HG02852 (cell line): ENCODE data around the gene TBCB.
"Not testable (repeated sequence)": the region's sequence is repeated elsewhere in the genome, so short reads cannot be mapped to it uniquely, and the experiment has no call there.

ENCODE experiments used
- ATAC-seq: cut with Tn5 transposase; IDR thresholded peaks from one replicate; pipeline ENCODE4 v1.9.1; 2021; ENCODE audit warnings: mild to moderate bottlenecking, moderate library complexity; ENCODE audit not compliant: unreplicated experiment

TBCB gene

DNA sequence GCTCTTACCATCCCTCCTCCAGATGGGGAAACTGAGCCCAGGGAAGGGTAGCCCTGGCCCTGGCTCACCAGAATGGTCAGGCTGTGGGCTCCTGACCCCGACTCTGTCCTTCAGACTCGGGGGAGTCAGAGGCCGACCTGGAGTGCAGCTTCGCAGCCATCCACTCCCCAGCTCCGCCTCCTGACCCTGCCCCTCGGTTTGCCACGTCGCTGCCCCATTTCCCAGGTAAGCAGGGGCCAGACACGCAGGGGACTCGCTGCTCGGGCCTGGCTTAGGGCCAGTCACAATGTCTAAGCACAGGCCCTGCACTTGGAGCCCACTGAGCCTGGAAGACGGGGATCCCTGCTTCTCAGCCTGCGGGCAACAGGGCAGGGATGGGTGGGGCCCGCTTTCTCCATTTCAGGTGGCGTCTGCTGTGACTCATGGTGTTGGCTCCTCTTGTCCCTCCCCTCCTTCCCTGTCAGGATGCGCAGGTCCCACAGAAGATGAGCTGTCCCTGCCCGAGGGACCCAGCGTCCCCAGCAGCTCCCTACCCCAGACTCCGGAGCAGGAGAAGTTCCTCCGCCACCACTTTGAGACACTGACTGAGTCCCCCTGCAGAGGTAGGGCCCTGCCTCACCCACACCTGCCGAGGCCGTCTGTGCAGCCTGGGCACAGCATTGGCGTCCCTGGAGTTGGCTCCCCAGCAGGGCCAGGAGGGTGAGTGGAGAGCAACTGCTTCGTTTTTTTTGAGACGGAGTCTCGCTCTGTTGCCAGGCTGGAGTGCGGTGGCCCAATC, 13.5 kb upstream of the TBCB start:
- no peak for ATAC-seq

DNA sequence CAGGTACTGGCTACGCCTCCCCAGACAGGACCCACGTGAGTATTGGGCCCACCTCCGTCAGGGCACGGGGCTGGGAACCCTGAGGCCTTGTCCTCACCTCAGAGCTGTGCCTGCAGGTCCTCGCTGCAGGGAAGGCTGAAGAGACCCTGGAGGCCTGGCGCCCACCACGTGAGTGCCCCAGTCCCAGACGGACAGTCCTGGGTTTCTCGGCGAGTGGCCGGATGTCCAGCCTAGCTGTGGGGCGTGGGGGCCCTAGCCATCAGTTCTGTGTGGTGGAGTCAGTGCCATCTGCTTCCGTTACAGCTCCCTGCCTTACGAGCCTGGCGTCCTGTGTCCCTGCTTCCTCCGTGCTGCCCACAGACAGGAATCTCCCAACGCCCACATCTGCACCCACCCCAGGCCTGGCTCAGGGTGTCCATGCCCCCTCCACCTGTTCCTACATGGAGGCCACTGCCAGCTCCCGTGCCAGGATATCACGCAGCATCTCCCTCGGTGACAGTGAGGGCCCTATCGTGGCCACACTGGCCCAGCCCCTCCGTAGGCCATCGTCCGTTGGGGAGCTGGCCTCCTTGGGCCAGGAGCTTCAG, 12.1 kb upstream of the TBCB start:
- ATAC-seq, result no peak

DNA sequence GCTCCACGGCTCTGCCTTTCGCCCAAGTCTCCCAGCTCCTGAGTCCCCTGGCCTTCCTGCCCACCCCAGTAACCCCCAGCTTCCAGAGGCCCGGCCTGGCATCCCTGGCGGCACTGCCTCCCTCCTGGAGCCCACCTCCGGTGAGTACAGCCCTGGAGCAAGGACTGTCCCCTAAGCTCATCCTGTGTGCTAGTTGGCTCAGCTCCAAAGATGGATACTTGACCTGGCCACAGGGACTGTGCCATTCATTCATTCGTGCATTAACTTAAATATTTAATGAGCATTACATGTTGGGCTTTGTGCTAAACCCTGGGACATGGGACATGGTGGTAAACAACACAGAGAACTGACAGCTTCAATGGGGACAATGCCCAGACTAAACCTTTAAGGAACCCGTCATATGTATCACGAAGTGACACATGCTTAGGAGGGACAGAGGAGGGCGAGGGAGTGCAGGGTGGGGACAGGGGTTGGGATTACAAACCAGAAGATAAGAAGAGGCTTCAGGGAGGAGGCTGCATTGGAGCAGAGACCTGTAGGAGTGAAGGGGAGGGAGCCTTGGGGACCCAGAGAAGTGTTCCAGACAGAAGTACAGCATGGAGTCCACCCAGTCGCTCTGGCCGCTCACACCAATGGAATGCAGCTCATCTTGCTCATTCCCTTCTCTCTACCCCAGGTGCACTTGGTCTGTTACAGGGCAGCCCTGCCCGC, 11.3 kb upstream of the TBCB start:
- no peak for ATAC-seq

DNA sequence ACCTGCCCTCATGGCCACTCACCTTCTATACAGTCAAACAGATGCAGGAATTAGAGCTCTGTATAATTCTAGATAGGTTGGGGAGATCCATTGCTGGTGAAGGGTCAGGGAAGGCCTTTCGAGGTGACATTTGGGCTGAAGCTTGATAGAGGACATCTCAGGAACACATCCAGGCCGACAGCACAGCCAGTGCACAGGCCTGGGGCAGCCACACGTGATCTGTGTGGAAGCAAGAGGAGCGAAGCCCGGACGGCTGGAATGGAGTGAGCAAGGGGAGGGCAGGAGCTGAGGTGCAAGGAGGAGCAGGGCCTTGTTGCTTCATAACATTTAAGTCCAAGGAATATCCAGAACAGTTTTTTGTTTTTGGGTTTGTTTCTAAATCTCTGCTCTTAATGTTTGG, 8.8 kb upstream of the TBCB start:
- no peak for ATAC-seq

DNA sequence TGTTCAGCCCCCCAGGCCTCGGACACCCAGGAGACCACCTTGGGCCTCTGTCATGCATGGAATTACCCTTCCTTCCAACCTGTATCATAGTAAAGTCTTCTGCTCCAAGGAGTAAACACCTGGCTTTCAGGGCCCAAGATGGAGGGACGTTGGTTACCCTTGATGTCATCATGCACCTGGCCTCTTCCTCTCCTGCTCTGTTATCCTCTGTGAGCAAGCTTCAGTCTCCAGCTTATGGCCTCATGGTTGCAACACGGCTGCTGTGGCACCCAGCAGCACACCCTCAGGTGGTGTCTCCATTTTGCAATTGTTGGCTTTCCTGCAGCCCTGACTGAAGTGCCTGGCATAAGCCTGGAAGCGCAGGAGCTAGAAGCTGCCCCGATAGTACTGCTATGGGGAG, 8.3 kb upstream of the TBCB start:
- no peak for ATAC-seq

DNA sequence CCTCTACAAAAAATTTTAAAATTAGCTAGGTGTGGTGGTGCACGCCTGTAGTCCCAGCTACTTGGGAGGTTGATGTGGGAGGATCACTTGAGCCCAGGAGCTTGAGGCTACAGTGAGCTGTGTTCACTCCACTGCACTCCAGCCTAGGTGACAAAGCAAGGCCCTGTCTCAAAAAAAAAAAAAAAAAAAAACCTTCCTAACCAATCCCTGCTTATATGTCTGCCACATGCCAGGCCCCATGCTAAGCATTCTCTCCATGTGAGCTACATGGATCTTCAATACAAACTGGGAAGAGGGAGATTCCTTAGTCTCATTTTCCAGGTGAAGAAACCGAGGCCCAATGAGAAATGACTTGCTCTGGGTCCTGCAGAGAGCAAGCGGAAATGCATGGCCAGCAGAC, 6.6 kb upstream of the TBCB start:
- ATAC-seq, result no peak

DNA sequence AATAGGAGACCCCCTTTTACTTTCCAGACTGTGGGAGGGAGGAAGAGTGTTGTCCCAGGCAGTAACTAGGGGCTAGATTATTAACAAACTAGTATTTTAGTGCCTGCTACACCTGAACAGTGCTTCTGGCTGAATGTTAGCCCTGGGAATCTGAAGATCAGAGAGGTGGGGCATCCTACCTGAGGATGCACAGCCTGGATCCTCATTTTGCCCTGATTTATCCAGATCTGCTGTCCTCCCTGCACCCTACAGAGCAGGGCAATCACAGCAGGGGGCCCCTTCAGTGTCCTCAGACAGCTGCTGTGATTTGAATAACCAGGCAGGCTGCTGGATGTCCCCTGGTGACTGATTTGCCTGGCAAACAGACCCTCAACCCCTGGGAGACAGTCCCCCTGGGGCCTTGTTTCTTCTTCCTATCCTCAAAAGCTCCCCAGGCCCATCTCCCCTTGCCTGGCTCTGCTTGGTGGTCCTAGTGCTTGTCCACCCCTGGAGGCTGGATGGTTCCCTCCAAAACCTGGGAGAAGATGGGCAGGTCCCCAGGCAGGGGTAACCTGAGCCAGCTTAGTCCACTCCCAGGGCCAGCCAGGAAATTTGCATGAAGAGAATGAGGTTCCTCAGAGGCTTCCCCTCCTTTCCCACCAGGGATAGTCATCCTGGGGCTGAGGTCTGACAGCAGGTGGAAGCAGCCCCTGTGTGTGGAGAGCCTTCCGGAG, 4.6 kb upstream of the TBCB start, which contains the start of gene OVOL3:
TSS of gene OVOL3 (plus strand) at position 657 of the 713 bp plus-strand sequence. CDS start 60 bp downstream, outside the sequence.
- no peak for ATAC-seq

DNA sequence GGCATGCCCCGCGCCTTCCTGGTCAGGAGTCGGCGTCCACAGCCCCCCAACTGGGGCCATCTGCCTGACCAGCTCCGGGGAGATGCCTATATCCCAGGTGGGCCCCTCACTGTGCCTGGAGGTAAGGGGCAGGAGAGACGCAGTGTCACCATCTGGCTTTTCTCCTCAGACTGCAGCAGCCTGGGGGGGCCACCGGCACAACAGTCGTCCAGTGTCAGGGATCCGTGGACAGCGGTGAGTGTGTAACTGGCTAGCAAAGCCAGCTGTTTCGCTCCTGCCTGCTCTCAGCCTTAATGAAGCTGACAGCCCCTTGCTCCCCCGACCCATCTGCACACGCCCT, 4.1 kb upstream of the TBCB start:
- ATAC-seq, result no peak

DNA sequence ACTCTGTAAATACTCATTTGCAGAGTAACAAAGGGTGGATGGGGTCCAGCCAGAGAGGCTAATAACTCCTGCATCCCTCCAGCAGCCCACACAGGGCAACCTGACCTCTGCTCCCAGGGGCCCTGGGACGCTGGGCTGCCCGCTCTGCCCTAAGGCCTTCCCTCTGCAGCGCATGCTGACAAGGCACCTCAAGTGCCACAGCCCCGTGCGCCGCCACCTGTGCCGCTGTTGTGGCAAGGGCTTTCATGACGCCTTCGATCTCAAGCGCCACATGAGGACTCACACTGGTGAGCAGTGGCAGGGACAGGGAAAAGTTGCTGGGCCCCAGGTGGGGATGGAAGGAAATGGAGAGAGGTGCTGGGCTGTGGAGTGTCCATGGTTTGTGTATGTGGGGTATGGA, 2.6 kb upstream of the TBCB start:
- no peak for ATAC-seq

DNA sequence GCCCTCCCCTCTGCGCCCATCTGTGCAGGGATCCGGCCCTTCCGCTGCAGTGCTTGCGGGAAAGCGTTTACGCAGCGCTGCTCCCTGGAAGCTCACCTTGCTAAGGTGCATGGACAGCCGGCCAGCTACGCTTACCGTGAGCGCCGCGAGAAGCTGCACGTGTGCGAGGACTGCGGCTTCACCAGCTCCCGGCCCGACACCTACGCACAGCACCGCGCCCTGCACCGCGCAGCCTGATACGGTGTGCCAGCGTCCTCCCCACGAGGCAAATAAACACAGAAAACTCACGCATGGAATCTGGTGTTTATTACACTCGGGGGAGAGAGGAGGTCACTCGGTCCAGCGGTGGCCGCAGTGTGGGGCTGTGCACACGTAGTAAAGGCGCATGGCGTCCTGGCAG, 1.8 kb upstream of the TBCB start:
- ATAC-seq, result no peak

DNA sequence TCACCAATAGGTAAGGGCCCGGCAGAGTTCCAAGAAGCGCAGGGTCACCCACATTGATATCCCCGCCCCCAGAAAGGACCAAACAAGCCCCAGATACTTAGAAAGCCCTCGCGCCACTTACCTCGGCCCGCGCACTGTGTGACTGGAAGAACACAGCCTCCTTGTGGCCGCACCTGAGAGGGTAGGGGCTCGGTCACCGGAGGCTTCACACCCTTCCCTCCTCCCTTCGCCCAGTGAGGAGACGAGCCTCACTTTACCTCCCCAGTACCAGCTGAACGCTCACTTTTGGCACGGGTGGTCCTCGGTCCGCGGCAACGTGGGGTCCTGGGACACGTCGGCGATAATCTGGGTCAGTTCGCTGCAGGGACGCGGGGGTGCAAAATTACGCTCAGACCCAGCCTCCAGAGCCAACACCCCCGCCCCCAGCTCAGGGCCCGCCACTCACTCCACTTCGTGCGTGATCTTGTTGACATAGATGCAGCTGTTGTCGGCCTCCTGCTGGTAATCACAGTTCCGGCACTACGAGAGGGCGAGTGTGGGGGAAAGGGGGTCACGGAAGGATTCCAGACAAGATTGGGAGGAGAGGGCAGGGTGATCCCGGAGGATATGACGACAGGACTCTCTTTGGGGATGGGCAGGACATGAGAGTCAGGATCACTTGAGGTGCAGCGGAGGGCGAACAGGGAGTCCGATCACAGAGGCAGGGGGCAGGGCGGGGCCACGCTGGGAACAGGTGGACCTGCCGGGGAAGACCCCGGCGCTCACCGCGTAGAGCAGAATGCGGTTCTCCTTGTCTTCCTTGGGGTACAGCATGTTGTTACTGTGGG, 1.2 kb upstream of the TBCB start:
- ATAC-seq, result peak; percentile 1

DNA sequence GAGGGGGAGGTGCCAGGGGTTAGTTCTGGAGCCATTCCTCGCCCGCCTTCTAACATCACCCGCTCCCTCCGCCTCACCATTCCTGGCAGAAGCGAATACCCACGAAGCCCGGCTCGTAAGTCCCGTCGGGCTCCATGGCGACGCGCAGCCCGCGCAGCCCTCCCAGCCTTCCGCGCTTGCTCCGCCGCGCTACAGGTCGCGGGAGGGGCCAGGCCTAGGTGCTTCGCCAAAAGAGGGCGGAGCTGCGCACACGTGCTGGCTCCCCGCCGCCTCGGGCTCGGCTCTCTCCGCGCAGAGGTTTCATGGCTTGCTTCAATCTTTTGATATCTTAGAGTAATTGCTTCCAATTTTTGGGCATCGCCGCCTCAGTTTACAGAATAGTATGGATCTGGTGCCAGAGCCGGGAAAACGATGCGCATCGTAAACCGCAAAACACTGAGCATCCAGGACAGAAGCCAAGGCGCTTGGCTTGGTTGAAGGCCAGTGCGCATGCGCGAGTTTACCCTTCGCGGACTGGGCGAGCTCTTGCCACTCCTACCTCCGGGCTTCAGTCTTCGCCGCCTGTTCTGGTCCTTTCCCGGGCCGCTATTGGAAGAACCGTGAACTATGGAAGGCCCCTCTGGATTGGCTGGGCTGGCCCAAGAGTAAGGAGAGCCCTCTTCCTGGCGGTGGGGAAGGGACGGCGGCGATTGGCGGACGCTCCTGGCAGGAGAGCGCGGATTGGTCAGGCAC, 381 bp upstream of the TBCB start, which contains the start of gene POLR2I:
TSS of gene POLR2I (minus strand) at position 155 of the 732 bp plus-strand sequence. CDS start at position 136, 19 bp downstream.
- peak; percentile 75 for ATAC-seq

DNA sequence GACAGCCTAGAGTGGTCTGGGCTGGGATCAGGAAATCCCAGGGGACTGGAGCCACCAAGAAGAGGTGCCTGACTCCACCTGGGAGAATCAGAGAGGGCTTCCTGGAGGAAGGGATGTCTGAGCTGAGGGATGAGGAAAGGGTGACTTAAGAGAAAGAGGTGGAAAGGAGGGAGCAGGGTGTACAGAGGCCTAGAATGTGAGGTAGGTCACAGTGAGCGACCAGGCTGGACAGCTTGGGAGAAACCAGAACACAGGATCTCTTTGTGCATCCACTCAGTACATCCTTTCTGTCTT, 1.0 kb downstream of the TBCB start:
- no peak for ATAC-seq

DNA sequence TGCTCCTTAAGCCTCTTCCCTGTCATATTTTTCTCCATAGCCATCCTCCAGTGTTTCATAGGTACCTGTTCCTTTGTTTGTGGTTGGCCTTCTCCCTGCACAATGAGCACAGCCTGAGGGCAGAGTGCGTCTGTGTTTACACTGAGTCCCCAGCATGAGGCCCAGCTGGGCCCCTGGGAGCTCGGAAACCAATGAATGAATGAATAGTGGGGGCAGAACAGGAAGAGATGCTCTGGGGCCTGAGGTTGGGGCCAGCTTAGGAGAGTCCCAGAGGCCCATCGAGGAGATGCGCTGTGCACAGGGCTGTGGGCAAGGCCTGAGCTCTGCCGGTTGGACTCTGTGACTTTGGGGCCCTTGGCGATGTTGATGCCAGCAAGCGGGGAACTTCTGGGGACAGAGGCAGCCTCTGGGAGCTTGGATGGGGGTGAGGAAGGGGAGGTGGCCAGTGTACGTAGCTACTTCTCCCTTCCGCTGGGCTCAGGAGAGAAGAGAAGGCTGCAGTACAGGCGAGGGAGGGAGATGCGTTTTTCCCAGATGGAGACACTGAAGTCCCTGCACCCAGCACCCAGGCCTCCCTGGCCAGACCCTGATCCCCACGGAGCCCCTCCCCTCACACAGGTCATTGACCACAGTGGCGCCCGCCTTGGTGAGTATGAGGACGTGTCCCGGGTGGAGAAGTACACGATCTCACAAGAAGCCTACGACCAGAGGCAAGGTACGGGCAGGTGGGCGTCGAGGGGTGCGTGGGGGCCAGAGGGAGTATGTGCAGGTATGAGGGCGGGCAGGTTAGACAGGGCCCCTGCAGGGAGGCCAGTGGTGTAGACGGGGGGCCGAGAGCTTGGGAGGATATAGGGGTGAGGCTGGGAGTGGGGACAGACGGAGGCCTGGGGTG, 5.1 kb downstream of the TBCB start:
- no peak for ATAC-seq

DNA sequence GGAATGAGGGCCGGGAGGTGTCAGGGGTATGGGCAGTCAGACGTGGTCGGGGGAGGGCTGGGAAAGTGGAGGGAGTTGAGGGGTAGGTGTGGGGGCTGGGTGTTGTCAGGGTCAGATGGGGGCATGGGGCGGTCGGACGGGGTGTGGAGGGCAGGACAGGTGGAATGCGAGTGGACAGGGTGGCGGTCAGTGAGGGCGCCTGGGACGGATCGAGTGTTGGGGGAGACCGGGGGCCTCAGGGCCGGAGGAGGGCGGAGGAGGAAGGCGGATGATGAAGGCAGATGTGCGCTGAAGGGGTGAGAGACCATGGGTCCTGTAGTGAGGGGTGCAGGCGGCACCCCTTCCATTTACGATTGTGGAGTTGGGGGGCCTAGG, 5.7 kb downstream of the TBCB start:
- ATAC-seq, result no peak

DNA sequence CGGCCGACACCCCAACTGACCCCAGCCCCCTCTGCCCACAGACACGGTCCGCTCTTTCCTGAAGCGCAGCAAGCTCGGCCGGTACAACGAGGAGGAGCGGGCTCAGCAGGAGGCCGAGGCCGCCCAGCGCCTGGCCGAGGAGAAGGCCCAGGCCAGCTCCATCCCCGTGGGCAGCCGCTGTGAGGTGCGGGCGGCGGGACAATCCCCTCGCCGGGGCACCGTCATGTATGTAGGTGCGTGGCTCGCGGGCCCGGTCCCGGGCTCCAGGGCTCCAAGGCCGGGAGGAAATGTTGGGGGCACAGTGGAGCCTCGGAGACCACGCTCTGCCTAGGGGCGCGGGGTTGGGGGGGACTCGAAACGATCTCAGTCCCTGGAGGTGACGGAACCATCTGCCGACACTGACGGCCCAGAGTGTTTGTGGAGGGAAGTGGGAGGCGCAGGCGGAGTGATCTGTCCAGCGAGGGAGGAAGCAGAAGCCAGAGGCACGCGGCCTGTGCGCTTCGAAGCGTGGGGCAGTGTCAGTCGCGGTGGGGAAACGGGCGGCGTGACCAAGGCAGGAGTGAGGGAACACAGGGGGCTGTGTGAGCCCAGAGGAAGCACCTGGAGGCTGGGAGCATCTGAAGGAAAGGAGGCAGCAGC, 6.3 kb downstream of the TBCB start:
- no peak for ATAC-seq

DNA sequence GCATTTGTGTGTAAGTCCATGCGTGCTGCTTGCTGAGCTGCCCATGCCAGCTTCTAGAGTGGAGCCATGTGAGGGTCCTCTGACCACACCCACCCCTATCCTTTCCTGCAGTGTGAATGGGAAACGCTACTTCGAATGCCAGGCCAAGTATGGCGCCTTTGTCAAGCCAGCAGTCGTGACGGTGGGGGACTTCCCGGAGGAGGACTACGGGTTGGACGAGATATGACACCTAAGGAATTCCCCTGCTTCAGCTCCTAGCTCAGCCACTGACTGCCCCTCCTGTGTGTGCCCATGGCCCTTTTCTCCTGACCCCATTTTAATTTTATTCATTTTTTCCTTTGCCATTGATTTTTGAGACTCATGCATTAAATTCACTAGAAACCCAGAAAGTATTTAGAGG, 10.3 kb downstream of the TBCB start:
- no peak for ATAC-seq

DNA sequence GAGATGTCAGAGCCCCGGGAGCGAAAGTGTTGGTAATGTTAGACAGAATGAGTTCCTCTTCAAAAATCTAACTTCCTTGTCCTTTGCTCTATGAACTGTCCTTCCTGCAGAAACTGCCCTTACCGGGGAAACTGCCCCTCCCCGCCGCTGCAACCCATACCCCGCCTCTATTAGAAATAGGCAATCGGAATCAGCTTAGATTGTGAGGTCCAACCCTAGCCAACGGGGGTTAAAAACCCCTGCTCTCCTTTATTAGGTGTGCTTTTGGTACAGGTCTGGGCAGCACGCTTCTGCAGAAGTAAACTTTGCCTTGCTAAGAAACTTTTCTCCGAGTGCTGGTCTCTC, 13.1 kb downstream of the TBCB start:
- ATAC-seq, result peak; percentile 9

DNA sequence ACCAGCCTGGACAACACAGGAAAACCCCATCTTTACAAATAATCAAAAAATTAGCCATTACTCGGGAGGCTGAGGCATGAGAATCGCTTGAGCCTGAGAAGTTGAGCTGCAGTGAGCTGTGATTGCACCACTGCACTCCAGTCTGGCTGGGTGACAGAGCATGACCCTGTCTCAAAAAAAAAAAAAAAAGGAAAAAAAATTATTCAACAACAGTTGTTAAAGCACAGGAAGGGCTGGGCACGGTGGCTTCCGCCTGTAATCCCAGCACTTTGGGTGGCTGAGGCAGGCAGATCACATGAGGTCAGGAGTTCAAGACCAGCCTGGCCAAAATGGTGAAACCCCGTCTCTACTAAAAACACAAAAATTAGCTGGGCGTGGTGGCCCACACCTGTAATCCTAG, 16.0 kb downstream of the TBCB start:
- ATAC-seq, result not testable (repeated sequence)
